Lower leg skin (tissue), 4 donors: Measurements from ENCODE around the gene KRTAP10-7. TPM values are rescaled to one million over a fixed set of nuclear protein-coding genes. Genes with fewer than 3 reads are reported as not detected.

Experiments used
- DNase-seq, 2 donors: peaks; one replicate each; pipeline ENCODE4 v3.0.0-alpha.2; 2019; ENCODE audit warnings: low spot score in 2 of 2
- H3K4me3 ChIP-seq: fragments of 200-600 bp; sonication (generic); 2 replicates; pipeline ENCODE4 v1.5.1; 2017; ENCODE audit warnings: mild to moderate bottlenecking, low read depth; ENCODE audit not compliant: poor library complexity, severe bottlenecking
- POLR2A ChIP-seq, 2 donors: fragments of 450-650 bp; IDR thresholded peaks; one replicate each; pipeline ENCODE4 v1.6.1; 2016 to 2017; ENCODE audit warnings: antibody characterized with exemption in 2 of 2, mild to moderate bottlenecking in 1 of 2, moderate library complexity in 1 of 2
- WGBS, 2 donors: methylation state at CpG; one replicate each; pipeline ENCODE4 v1.1.5; 2018; 5-methylcytosine and 5-hydroxymethylcytosine counted together
- intact Hi-C: fragments of 100-400 bp; cut with DNase I; formaldehyde crosslinking; loops from one replicate; pipeline ENCODE4 v1.15.0; 2023; ENCODE audit warnings: low total_unique reads
- total RNA-seq, 4 donors: library from RNA; depleted of rRNA; stranded (reverse); fragments of >200 nt; gene quantifications; one replicate each; pipeline ENCODE4 v1.1.0, GENCODE V29; 2016
- TF ChIP-seq, protein P1 (sequence below), 3 donors: fragments of 450-650 bp; IDR thresholded peaks; one replicate each; pipeline ENCODE4 v1.5.1; 2016; ENCODE audit warnings: antibody characterized with exemption in 3 of 3, mild to moderate bottlenecking in 3 of 3, moderate library complexity in 2 of 3

Gene KRTAP10-7
- total RNA-seq, 4 donors from 2014 or later, result 2.4 to 11.0 TPM; not detected in 2

DNA sequence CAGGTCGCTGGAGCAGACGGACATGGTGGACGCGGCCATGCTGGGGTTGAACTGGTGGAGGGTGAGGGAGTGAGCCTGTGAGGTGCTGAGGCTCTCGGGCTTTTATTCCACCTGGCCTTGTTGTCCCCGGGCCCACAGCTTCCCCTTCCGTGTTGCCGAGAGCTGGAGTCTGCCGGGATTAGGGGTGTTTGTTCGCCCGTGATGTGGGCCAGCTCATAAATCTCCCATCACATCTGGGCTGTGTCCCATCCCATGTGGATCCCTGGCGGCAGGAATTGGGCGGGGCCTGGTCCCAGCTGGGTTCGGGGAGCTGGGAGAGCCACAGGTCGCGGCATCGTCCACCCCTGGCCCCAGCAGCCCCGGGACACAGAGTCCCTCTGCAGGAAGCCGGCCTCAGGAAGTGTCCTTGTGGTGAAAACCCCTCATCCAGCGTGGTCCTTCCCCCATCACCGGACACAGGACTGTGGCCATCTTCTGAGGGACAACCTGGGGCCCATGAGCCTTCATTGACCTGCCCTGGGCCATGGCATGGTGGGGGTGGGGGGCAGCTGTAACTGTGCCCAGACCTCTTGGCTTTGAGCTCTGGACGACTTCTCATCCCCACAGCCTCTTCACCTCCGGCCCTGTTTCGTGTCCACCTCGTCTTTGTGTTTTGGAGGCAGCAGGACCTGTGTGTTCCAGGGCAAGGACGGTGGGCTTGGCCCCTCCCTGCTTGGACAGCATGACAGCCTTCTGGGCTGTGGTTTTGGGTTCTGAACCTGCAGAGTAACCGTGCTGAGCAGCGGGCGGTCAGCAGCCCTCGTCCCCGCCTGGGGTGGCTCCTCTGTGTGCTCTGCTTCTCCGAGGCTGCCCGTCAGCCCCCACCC, 7.7 kb upstream of the KRTAP10-7 start, which contains the start of gene KRTAP10-6:
Gene KRTAP10-6 (minus strand): TSS at position 60 of the 866 bp plus-strand sequence. CDS start 21 bp downstream, at position 39.
- H3K4me3 ChIP-seq, result no peak within 1 kb of the TSS
- DNase-seq, result peak in 1 of 2 donors; percentile 81
- intact Hi-C loops, result no loop called here
- TF ChIP-seq, protein P1, sequence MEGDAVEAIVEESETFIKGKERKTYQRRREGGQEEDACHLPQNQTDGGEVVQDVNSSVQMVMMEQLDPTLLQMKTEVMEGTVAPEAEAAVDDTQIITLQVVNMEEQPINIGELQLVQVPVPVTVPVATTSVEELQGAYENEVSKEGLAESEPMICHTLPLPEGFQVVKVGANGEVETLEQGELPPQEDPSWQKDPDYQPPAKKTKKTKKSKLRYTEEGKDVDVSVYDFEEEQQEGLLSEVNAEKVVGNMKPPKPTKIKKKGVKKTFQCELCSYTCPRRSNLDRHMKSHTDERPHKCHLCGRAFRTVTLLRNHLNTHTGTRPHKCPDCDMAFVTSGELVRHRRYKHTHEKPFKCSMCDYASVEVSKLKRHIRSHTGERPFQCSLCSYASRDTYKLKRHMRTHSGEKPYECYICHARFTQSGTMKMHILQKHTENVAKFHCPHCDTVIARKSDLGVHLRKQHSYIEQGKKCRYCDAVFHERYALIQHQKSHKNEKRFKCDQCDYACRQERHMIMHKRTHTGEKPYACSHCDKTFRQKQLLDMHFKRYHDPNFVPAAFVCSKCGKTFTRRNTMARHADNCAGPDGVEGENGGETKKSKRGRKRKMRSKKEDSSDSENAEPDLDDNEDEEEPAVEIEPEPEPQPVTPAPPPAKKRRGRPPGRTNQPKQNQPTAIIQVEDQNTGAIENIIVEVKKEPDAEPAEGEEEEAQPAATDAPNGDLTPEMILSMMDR (IDR thresholded peaks at IDR 0.05), result no peak
- no peak for TF ChIP-seq POLR2A (IDR thresholded peaks at IDR 0.05)
- 51 to 52% methylated on average over 27 to 32 of the region's 33 CpGs for WGBS, 2 donors

DNA sequence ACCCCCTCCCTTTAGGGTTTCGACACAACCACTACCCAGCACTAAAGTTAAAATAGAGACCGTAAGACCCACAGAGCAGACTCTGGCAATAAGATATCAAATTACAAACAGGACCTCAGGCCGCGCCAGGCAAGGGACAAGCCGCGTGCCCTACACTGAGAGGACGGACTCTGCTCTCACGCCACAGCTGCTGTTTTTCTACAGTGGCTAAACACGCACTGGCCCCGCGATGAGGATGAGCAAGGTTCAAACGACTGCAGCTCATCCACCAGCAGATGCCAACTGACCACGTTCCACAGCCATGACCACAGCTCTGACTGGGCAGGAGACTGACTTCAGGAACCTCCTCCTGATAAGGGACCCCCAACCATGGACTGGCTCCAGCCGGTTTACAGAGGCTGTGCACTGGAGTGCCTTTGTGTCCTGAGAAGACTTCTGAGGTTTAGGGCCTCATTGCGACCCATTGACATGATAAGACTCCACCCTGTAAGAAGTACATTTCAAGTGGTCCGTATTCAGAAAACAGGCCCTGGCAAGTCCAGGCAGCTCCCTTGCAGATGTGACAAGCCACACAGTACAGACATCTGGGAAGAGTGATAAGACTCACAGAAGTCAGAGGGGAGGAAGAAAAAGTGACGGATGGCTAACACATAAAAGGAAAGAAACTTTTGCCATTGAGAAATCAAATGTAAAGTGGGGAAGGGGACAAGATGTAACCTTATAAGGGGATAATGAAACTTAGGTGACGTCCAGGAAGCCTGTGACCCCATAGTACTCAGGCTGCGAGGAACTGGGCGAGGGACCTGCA, 6.6 kb upstream of the KRTAP10-7 start:
- 72 to 73% methylated on average over 20 of the region's 20 CpGs for WGBS, 2 donors
- H3K4me3 ChIP-seq, result no peak overlapping the region
- intact Hi-C loops, result no loop called here
- TF ChIP-seq POLR2A (IDR thresholded peaks at IDR 0.05), result no peak
- TF ChIP-seq, protein P1 (IDR thresholded peaks at IDR 0.05), result no peak
- peak in 1 of 2 donors; percentile 56 for DNase-seq

DNA sequence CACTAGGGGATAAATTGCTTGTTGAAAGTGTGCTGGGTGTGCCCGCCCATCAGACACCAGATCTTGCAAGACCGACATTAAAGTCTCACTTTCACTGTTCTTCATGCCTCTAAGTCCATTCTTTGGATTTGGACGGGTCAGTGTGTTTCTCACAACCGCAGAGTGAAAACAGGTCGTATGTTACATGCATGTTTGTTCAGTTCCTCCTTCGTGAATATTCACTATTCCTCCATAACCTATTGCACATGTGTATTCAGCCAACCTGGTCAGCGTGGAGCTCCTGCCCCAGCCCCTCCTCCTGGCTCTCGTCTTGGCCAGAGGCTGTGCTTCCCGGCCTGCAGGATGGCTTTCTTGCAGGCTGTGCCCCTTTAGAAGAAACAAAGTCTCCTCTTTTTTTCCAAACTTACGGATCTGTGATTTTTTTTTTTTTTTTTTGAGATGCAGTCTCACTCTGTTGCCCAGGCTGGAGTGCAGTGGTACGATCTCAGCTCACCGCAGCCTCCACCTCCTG, 5.9 kb upstream of the KRTAP10-7 start:
- WGBS, 2 donors, result 86 to 88% methylated on average over 12 of the region's 12 CpGs
- intact Hi-C loops, result no loop called here

DNA sequence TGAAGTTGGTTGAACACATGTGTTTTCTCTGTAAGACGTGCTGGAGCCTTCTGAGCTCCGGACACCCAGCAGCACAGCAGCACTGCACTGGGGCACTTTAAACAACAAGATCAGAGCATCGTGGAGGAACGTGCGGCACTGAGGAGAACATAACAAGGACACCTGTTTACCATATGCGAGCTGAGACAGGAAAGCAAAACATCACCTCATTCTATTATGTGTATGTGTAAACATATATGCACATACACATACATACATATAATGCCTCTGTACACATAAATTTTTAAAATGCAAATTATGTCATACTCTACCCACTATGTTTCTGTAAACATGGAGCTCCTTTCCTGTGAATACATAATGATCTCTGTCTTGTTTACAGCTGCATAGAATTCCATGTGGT, 4.9 kb upstream of the KRTAP10-7 start:
- intact Hi-C loops, result no loop called here
- TF ChIP-seq POLR2A (IDR thresholded peaks at IDR 0.05), result no peak
- TF ChIP-seq, protein P1 (IDR thresholded peaks at IDR 0.05), result no peak

More for the DNA sequence above, 5.9 kb upstream of the KRTAP10-7 start:
- TF ChIP-seq, protein P1 (IDR thresholded peaks at IDR 0.05), result no peak
- no peak for TF ChIP-seq POLR2A (IDR thresholded peaks at IDR 0.05)
- peak in 1 of 2 donors; percentile 42 for DNase-seq
- H3K4me3 ChIP-seq, result no peak overlapping the region

DNA sequence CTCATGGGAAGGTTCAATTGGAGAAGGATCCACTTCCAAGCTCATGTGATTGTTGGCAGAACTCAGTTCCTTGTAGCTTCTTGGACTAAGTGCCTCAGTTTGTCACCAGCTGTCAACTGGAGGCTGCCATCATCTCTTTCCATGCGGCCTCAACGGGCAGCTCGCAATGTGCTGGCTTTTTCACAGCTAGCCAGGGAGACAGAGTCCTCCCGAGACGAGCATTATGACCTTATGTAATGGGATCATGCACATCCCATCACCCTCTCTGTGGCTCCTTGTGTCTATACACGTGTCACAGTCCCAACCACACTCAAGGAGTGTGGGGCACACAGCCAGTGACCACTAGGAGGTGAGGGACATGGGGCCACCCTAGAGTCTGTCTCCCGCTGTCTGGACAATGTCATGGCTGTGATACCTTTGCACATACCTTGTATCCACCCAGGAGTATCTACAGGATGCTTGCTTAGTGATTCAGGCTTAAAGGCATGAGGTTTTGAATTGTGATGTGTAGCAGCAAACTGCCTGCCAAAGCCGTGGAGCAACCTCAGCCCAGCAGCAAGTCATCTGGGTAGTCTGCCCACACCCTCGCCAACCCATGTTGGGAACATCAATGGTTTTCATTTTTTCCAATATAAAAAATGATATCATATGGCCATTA, 4.2 kb upstream of the KRTAP10-7 start:
- WGBS, 2 donors, result 52 to 68% methylated on average over 9 of the region's 9 CpGs
- peak in 1 of 2 donors; percentile 59 for DNase-seq

More for the DNA sequence above, 4.9 kb upstream of the KRTAP10-7 start:
- DNase-seq, result peak in 1 of 2 donors; percentile 60
- H3K4me3 ChIP-seq, result no peak overlapping the region
- WGBS, 2 donors, result 59 to 72% methylated on average over 6 of the region's 6 CpGs

More for the DNA sequence above, 4.2 kb upstream of the KRTAP10-7 start:
- intact Hi-C loops, result no loop called here
- no peak overlapping the region for H3K4me3 ChIP-seq
- TF ChIP-seq, protein P1 (IDR thresholded peaks at IDR 0.05), result no peak
- TF ChIP-seq POLR2A (IDR thresholded peaks at IDR 0.05), result no peak
